H1 (cell line): ENCODE results near the gene FMNL2. TPM values are rescaled to one million over a fixed set of nuclear protein-coding genes. Genes with fewer than 3 reads are reported as not detected.
"Not testable (repeated sequence)": the region's sequence is repeated elsewhere in the genome, so short reads cannot be mapped to it uniquely, and the experiment has no call there.

Source experiments
- CTCF ChIA-PET: fragments of 300-600 bp; sonication (Branson Sonifier 250); formaldehyde crosslinking; loops from one replicate; lab custom pipeline; 2021; ENCODE audit not compliant: partially characterized antibody; lab: Charles Lee
- POLR2A ChIA-PET: fragments of 300-600 bp; sonication (Branson Sonifier 250); formaldehyde crosslinking; loops from one replicate; lab custom pipeline; 2021; ENCODE audit warnings: inconsistent platforms; ENCODE audit not compliant: partially characterized antibody; lab: Charles Lee
- DNase-seq, 2 experiments: peaks; one replicate each; pipeline versions ENCODE4 v3.0.0 to v3.0.0-alpha.2; 2010 to 2022; ENCODE audit warnings: low spot score in 2 of 2, low read depth in 1 of 2, mixed read lengths in 1 of 2
- FAIRE-seq: peaks from 2 replicates; lab custom pipeline; 2011; peaks lifted over from hg19 to GRCh38; lab: Jason Lieb, UNC
- H2AFZ ChIP-seq: 2 replicates; pipeline ENCODE4 v1.8.1; 2012; ENCODE audit warnings: low read length, inconsistent platforms
- H2AK5ac ChIP-seq: 2 replicates; pipeline ENCODE4 v1.6.1; 2013; ENCODE audit warnings: low read depth, low read length
- H2BK120ac ChIP-seq: replicated peaks from 2 replicates; pipeline ENCODE3; 2013; ENCODE audit warnings: low read depth, low read length, inconsistent platforms
- H2BK12ac ChIP-seq: 2 replicates; pipeline ENCODE4 v1.6.1; 2013; ENCODE audit warnings: low read depth, low read length
- H2BK15ac ChIP-seq: 2 replicates; pipeline ENCODE4 v1.6.1; 2013; ENCODE audit warnings: low read length
- H2BK20ac ChIP-seq: 2 replicates; pipeline ENCODE4 v1.6.1; 2013; ENCODE audit warnings: low read length
- H2BK5ac ChIP-seq: 2 replicates; pipeline ENCODE4 v1.6.1; 2013; ENCODE audit warnings: low read depth, low read length
- H3K14ac ChIP-seq: 2 replicates; pipeline ENCODE4 v1.6.1; 2013; ENCODE audit warnings: inconsistent platforms; ENCODE audit not compliant: insufficient read length
- H3K18ac ChIP-seq: 2 replicates; pipeline ENCODE4 v1.6.1; 2013; ENCODE audit warnings: low read length; ENCODE audit errors: extremely low read depth
- H3K23ac ChIP-seq: 2 replicates; pipeline ENCODE4 v1.6.1; 2013; ENCODE audit warnings: inconsistent platforms; ENCODE audit not compliant: insufficient read length
- H3K23me2 ChIP-seq: 2 replicates; pipeline ENCODE4 v1.6.1; 2013; ENCODE audit warnings: low read depth, low read length
- H3K27ac ChIP-seq: 2 replicates; pipeline ENCODE4 v1.6.1; 2011; ENCODE audit warnings: low read depth, low read length, inconsistent platforms
- H3K27me3 ChIP-seq, 4 experiments: replicated peaks in 1 of 4; 1 replicate in 1 of 4; 2 replicates in 3 of 4; pipeline versions ENCODE4 v1.6.1 to v1.8.1; 2011 to 2013; ENCODE audit warnings: low read length in 3 of 4, mild to moderate bottlenecking in 3 of 4, inconsistent platforms in 2 of 4, mixed read lengths in 2 of 4, moderate library complexity in 1 of 4; ENCODE audit not compliant: control insufficient read depth in 3 of 4, insufficient read depth in 3 of 4; ENCODE audit errors: extremely low read depth in 1 of 4
- H3K36me3 ChIP-seq, 4 experiments: 2 replicates each; pipeline versions ENCODE4 v1.6.1 to v1.8.1; 2011 to 2013; ENCODE audit warnings: mild to moderate bottlenecking in 4 of 4, low read length in 3 of 4, moderate library complexity in 2 of 4, control low read depth in 1 of 4, inconsistent platforms in 1 of 4; ENCODE audit not compliant: insufficient read depth in 4 of 4, control insufficient read depth in 2 of 4
- H3K4ac ChIP-seq: replicated peaks from 2 replicates; pipeline ENCODE3; 2013; ENCODE audit warnings: low read length, low read depth, mixed read lengths, inconsistent platforms; ENCODE audit not compliant: insufficient read length
- H3K4me1 ChIP-seq, 4 experiments: replicated peaks in 1 of 4; 1 replicate in 1 of 4; 2 replicates in 3 of 4; pipeline versions ENCODE4 v1.6.1 to v1.8.1; 2011 to 2013; ENCODE audit warnings: low read length in 3 of 4, inconsistent platforms in 2 of 4, mixed read lengths in 1 of 4; ENCODE audit not compliant: insufficient read depth in 4 of 4, control insufficient read depth in 3 of 4
- H3K4me2 ChIP-seq, 2 experiments: 2 replicates each; pipeline versions ENCODE4 v1.6.1 to v1.8.1; 2011 to 2013; ENCODE audit warnings: low read depth in 2 of 2, low read length in 2 of 2, control low read depth in 1 of 2, inconsistent platforms in 1 of 2, mild to moderate bottlenecking in 1 of 2; ENCODE audit not compliant: insufficient read depth in 1 of 2
- H3K4me3 ChIP-seq, 4 experiments: fragments of 200-600, 300-600 bp in 1 of 4; sonication (generic), shearing (Covaris generic), sonication (Bioruptor Twin) in 1 of 4; 2 replicates each; pipeline versions ENCODE4 v1.5.1 to v1.8.1; 2011 to 2016; ENCODE audit warnings: low read length in 4 of 4, low read depth in 3 of 4, control low read depth in 2 of 4, inconsistent platforms in 2 of 4, mild to moderate bottlenecking in 2 of 4, mixed read lengths in 1 of 4, moderate library complexity in 1 of 4; ENCODE audit not compliant: insufficient read depth in 2 of 4; ENCODE audit errors: extremely low read depth in 1 of 4
- H3K56ac ChIP-seq: replicated peaks from 2 replicates; pipeline ENCODE3; 2013; ENCODE audit warnings: low read depth, mild to moderate bottlenecking, mixed read lengths, low read length, inconsistent platforms; ENCODE audit not compliant: insufficient read length
- H3K79me1 ChIP-seq: 2 replicates; pipeline ENCODE4 v1.6.1; 2013; ENCODE audit warnings: low read depth, low read length, control low read depth
- H3K79me2 ChIP-seq, 2 experiments: 2 replicates each; pipeline versions ENCODE4 v1.6.1 to v1.8.1; 2012 to 2013; ENCODE audit warnings: low read length in 2 of 2, mild to moderate bottlenecking in 2 of 2, inconsistent platforms in 1 of 2; ENCODE audit not compliant: insufficient read depth in 2 of 2, control insufficient read depth in 1 of 2
- H3K9ac ChIP-seq, 4 experiments: replicated peaks in 1 of 4; 1 replicate in 1 of 4; 2 replicates in 3 of 4; pipeline versions ENCODE4 v1.6.1 to v1.8.1; 2011 to 2013; ENCODE audit warnings: low read depth in 3 of 4, low read length in 3 of 4, control low read depth in 2 of 4, mild to moderate bottlenecking in 2 of 4, moderate library complexity in 2 of 4, inconsistent platforms in 1 of 4; ENCODE audit errors: extremely low read depth in 1 of 4
- H3K9me3 ChIP-seq, 2 experiments: 2 replicates each; pipeline versions ENCODE4 v1.6.1 to v1.8.1; 2012 to 2013; ENCODE audit warnings: mild to moderate bottlenecking in 2 of 2, moderate library complexity in 2 of 2, control low read depth in 1 of 2, inconsistent platforms in 1 of 2, low read depth in 1 of 2, low read length in 1 of 2, mixed read lengths in 1 of 2; ENCODE audit not compliant: insufficient read depth in 2 of 2
- H4K20me1 ChIP-seq, 2 experiments: replicated peaks in 1 of 2; 2 replicates each; pipeline versions ENCODE3 to v1.8.1; 2011 to 2013; ENCODE audit warnings: inconsistent platforms in 2 of 2, low read length in 2 of 2, mild to moderate bottlenecking in 1 of 2; ENCODE audit not compliant: insufficient read depth in 2 of 2, control insufficient read depth in 1 of 2
- H4K5ac ChIP-seq: 2 replicates; pipeline ENCODE4 v1.6.1; 2013; ENCODE audit warnings: low read length, low read depth, mixed read lengths, inconsistent platforms; ENCODE audit not compliant: insufficient read length
- H4K8ac ChIP-seq: 2 replicates; pipeline ENCODE4 v1.8.0; 2013; ENCODE audit warnings: mild to moderate bottlenecking, moderate library complexity, low read length, inconsistent platforms; ENCODE audit not compliant: insufficient read depth; ENCODE audit errors: extremely low read depth
- H4K91ac ChIP-seq: replicated peaks from 2 replicates; pipeline ENCODE3; 2013; ENCODE audit warnings: low read length, mixed read lengths, inconsistent platforms; ENCODE audit not compliant: insufficient read length
- WGBS, 2 experiments: shearing (Covaris generic) in 1 of 2; methylation state at CpG; one replicate each; pipeline versions ENCODE4 v1.1.6 to v1.1.7; 2013 to 2015; ENCODE audit warnings: low lambda C conversion rate in 2 of 2, mixed read lengths in 2 of 2, inconsistent platforms in 1 of 2, low coverage in 1 of 2, missing lambda C conversion rate in 1 of 2; ENCODE audit not compliant: insufficient replicate concordance in 2 of 2, insufficient coverage in 1 of 2, insufficient read length in 1 of 2; ENCODE audit errors: extremely low coverage in 1 of 2, missing lambda C conversion rate in 1 of 2; 5-methylcytosine and 5-hydroxymethylcytosine counted together
- polyA plus RNA-seq, 7 experiments: library from polyadenylated mRNA; depleted of rRNA in 3 of 7; stranded (reverse) in 5 of 7; unstranded in 2 of 7; fragments of >200 nt in 5 of 7; fragments of 200-250 nt in 2 of 7; gene quantifications; 1 replicate in 5 of 7; 2 replicates in 1 of 7; 4 replicates in 1 of 7; pipeline versions ENCODE4 v1.2.1 to v1.2.3, GENCODE V29; 2011 to 2013; ENCODE audit warnings: missing spikeins in 2 of 7, mixed read lengths in 2 of 7
- total RNA-seq: library from RNA; stranded (reverse); fragmentation: NEBNext Ultra II Directional; extraction: Animal tissue kit (Norgen Biotek cat#: 25700); gene quantifications from 2 replicates; pipeline ENCODE4 v1.2.1, GENCODE V29; 2021

FMNL2 gene
- total and polyA plus RNA-seq, 2 of the 8 experiments (the other 6 are each of a cell fraction or from before 2014, with no cell fraction given): 15.5 to 45.1 TPM

DNA sequence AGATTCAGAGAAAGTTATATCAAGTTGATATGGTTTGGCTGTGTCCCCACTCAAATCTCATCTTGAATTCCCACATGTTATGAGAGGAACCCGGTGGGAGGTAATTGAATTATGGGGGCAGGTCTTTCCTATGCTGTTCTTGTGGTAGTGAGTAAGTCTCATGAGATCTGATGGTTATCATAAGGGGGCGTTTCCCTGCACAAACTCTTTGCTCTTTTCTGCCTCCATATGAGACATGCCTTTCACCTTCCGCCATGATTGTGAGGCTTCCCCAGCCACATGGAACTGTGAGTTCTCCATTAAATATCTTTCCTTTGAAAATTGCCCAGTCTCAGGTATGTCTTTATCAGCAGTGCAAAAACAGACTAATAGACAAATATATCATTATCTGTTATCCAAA lies 187.5 kb downstream of the FMNL2 start:
- CTCF ChIA-PET: interaction anchor here (1.0 kb wide), 1 partner anchor 11 kb away, joined by 3 read pairs; no protein-coding TSS in a partner anchor
- H2BK12ac ChIP-seq, H3K36me3 ChIP-seq, H3K4me3 ChIP-seq, H3K27me3 ChIP-seq, H3K4me2 ChIP-seq, H3K79me1 ChIP-seq, POLR2A ChIA-PET, H4K20me1 ChIP-seq, H3K9ac ChIP-seq, H3K23me2 ChIP-seq, H3K23ac ChIP-seq, H2BK15ac ChIP-seq, H3K27ac ChIP-seq, H2AFZ ChIP-seq, H2BK20ac ChIP-seq, H3K18ac ChIP-seq, H3K4ac ChIP-seq, H4K5ac ChIP-seq, H3K4me1 ChIP-seq, H4K8ac ChIP-seq, H3K9me3 ChIP-seq, H2AK5ac ChIP-seq, H2BK120ac ChIP-seq, H4K91ac ChIP-seq, H3K56ac ChIP-seq, FAIRE-seq, DNase-seq, H3K14ac ChIP-seq, H2BK5ac ChIP-seq: not testable (repeated sequence)
- 64% methylated on average over 3 of the region's 3 CpGs; no CpG with 5 or more reads in 1 of the 2 experiments for WGBS, 2 experiments
- peaks cover 0 to 40% of the 10 kb centered on the region in 2 experiments; a peak in 2 of 4 replicates for H3K79me2 ChIP-seq
